Measurements from ENCODE around the gene APEH.
"Not testable (repeated sequence)": the region's sequence is repeated elsewhere in the genome, so short reads cannot be mapped to it uniquely, and the experiment has no call there.

The APEH gene

GRCh38 chr3:49686769-49687423, 12.7 kb downstream of the APEH start:
- DNase-seq (ENCODE audit: low read depth): peak; percentile 24
- H3K4me3 ChIP-seq (ENCODE audit: low read length): peak overlapping the region; percentile 17; the same call in 1 of the 2 replicates

GRCh38 chr3:49687424-49687795, 13.3 kb downstream of the APEH start:
- not testable (repeated sequence) for H3K4me3 ChIP-seq (ENCODE audit: low read length)

GRCh38 chr3:49688338-49689045, 14.3 kb downstream of the APEH start:
- not testable (repeated sequence) for DNase-seq (ENCODE audit: low read depth)
- peak overlapping the region; percentile 93 for H3K4me3 ChIP-seq (ENCODE audit: low read length)

More at GRCh38 chr3:49687424-49687795, 13.3 kb downstream of the APEH start:
- DNase-seq (ENCODE audit: low read depth): not testable (repeated sequence)

- peak within 1 kb of the TSS; percentile 93 for H3K4me3 ChIP-seq (ENCODE audit: low read length)
- peak; percentile 44 for TF ChIP-seq CTCF (conservative IDR thresholded peaks at IDR 0.05; ENCODE audit: low read length)
- DNase-seq (ENCODE audit: low read depth): peak; percentile 87
Observed at GRCh38 chr3:49689046-49689907, 15.1 kb downstream of the APEH start, which contains the start of the genes MST1 and RNF123. MST1 (minus strand) TSS chr3:49689474; CDS start chr3:49688691, 783 bp downstream. RNF123 (plus strand) TSS chr3:49689557; CDS start chr3:49691166, 1,609 bp downstream.

GRCh38 chr3:49689908-49690624, 15.9 kb downstream of the APEH start:
- not testable (repeated sequence) for DNase-seq (ENCODE audit: low read depth)
- H3K4me3 ChIP-seq (ENCODE audit: low read length): peak overlapping the region; percentile 93

- not testable (repeated sequence) for H3K4me3 ChIP-seq (ENCODE audit: low read length)
Observed at GRCh38 chr3:49690856-49691255, 16.7 kb downstream of the APEH start.

GRCh38 chr3:49691481-49691880, 17.3 kb downstream of the APEH start:
- DNase-seq (ENCODE audit: low read depth); H3K4me3 ChIP-seq (ENCODE audit: low read length): not testable (repeated sequence)

More at GRCh38 chr3:49690856-49691255, 16.7 kb downstream of the APEH start:
- not testable (repeated sequence) for DNase-seq (ENCODE audit: low read depth)

- not testable (repeated sequence) for DNase-seq (ENCODE audit: low read depth); H3K4me3 ChIP-seq (ENCODE audit: low read length)
Observed at GRCh38 chr3:49694409-49695070, 20.4 kb downstream of the APEH start.

GRCh38 chr3:49695350-49696015, 21.3 kb downstream of the APEH start:
- not testable (repeated sequence) for H3K4me3 ChIP-seq (ENCODE audit: low read length); DNase-seq (ENCODE audit: low read depth)

- DNase-seq (ENCODE audit: low read depth): peak; percentile 64
- no peak overlapping the region for H3K4me3 ChIP-seq (ENCODE audit: low read length)
- TF ChIP-seq CTCF (conservative IDR thresholded peaks at IDR 0.05; ENCODE audit: low read length): no peak
Observed at GRCh38 chr3:49699281-49699979, 25.3 kb downstream of the APEH start.

Measured in AG10803 (cell line).